IPS-NIHi7 (cell line): ENCODE results near the gene RPRD1B.

Source experiments
- DNase-seq: peaks from one replicate; pipeline ENCODE4 v3.0.0; 2012; ENCODE audit warnings: mixed read lengths; ENCODE audit errors: extremely low spot score

RPRD1B gene

GRCh38 chr20:38135271-38135650 is 101.7 kb downstream of the RPRD1B start:
- DNase-seq = no peak

GRCh38 chr20:38135651-38136420 is 102.3 kb downstream of the RPRD1B start:
- no peak for DNase-seq

GRCh38 chr20:38136421-38137245 is 103.1 kb downstream of the RPRD1B start:
- DNase-seq = no peak

GRCh38 chr20:38137441-38138037 is 104.0 kb downstream of the RPRD1B start:
- DNase-seq = no peak

- no peak for DNase-seq
These were observed 104.7 kb downstream of the RPRD1B start for GRCh38 chr20:38138086-38138778.

GRCh38 chr20:38139156-38139912 is 105.8 kb downstream of the RPRD1B start:
- DNase-seq = no peak

- no peak for DNase-seq
These were observed 106.6 kb downstream of the RPRD1B start for GRCh38 chr20:38139977-38140753.

- DNase-seq = no peak
These were observed 107.8 kb downstream of the RPRD1B start for GRCh38 chr20:38141204-38141888.
